Thyroid gland (tissue), 4 donors: ENCODE measurements around the gene CFB. TPM values are rescaled to one million over a fixed set of nuclear protein-coding genes. Genes with fewer than 3 reads are reported as not detected.

Experiments used
- DNase-seq, 2 donors: peaks; one replicate each; pipeline ENCODE4 v3.0.0-alpha.2; 2019
- H3K27ac ChIP-seq, 3 donors: fragments of 200-600 bp; sonication (generic); 1 replicate in 2 of 3; 2 replicates in 1 of 3; pipeline ENCODE4 v1.5.1; 2016 to 2019; ENCODE audit warnings: mild to moderate bottlenecking in 1 of 3, moderate library complexity in 1 of 3
- H3K27me3 ChIP-seq: fragments of 200-600 bp; sonication (generic); one replicate; pipeline ENCODE4 v1.5.1; 2019
- H3K36me3 ChIP-seq, 2 donors: fragments of 200-600 bp; sonication (generic); one replicate each; pipeline ENCODE4 v1.5.1; 2016 to 2019
- H3K4me1 ChIP-seq, 2 donors: fragments of 200-600 bp; sonication (generic); one replicate each; pipeline ENCODE4 v1.5.1; 2017 to 2019
- H3K4me3 ChIP-seq, 3 donors: fragments of 200-600 bp; sonication (generic); replicated peaks in 1 of 3; 1 replicate in 2 of 3; 2 replicates in 1 of 3; pipeline ENCODE4 v1.5.1; 2016; ENCODE audit warnings: mild to moderate bottlenecking in 1 of 3
- H3K9me3 ChIP-seq: fragments of 200-600 bp; sonication (generic); one replicate; pipeline ENCODE4 v1.5.1; 2017
- POLR2A ChIP-seq, 2 donors: fragments of 450-650 bp; IDR thresholded peaks; one replicate each; pipeline ENCODE4 v1.6.1; 2017; ENCODE audit warnings: antibody characterized with exemption in 2 of 2, mild to moderate bottlenecking in 2 of 2, moderate library complexity in 1 of 2
- WGBS, 2 donors: methylation state at CpG; one replicate each; pipeline ENCODE4 v1.1.5; 2017; 5-methylcytosine and 5-hydroxymethylcytosine counted together
- intact Hi-C: fragments of 100-400 bp; cut with DNase I; formaldehyde crosslinking; loops from one replicate; pipeline ENCODE4 v1.15.1; 2023
- total RNA-seq, 4 donors: library from RNA; depleted of rRNA; stranded (reverse); fragments of >200 nt; gene quantifications; one replicate each; pipeline ENCODE4 v1.2.3, GENCODE V29; 2016
- TF ChIP-seq, protein P1 (sequence below), 6 experiments: fragments of 200-600 bp in 3 of 6; fragments of 450-650 bp in 3 of 6; sonication (generic) in 3 of 6; IDR thresholded peaks; one replicate each; pipeline ENCODE4 v1.5.1; 2016 to 2019; ENCODE audit warnings: antibody characterized with exemption in 6 of 6, mild to moderate bottlenecking in 2 of 6, inconsistent platforms in 1 of 6, moderate library complexity in 1 of 6

Gene CFB
- 10 to 100 TPM; 10.5 to 36.7 (median 16.4) TPM for total RNA-seq

DNA sequence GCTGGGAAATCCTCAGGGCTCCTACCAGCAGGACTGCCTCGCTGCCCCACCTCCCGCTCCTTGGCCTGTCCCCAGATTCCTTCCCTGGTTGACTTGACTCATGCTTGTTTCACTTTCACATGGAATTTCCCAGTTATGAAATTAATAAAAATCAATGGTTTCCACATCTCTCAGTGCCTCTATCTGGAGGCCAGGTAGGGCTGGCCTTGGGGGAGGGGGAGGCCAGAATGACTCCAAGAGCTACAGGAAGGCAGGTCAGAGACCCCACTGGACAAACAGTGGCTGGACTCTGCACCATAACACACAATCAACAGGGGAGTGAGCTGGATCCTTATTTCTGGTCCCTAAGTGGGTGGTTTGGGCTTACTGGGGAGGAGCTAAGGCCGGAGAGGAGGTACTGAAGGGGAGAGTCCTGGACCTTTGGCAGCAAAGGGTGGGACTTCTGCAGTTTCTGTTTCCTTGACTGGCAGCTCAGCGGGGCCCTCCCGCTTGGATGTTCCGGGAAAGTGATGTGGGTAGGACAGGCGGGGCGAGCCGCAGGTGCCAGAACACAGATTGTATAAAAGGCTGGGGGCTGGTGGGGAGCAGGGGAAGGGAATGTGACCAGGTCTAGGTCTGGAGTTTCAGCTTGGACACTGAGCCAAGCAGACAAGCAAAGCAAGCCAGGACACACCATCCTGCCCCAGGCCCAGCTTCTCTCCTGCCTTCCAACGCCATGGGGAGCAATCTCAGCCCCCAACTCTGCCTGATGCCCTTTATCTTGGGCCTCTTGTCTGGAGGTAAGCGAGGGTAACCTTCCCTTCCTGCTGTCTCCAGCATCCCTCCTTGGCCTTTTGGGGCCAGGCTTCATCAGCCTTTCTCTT is at the start of gene CFB:
Gene CFB, plus strand, starts transcription at position 589 of the 863 bp plus-strand sequence. Its CDS starts 127 bp downstream, at position 716.
- H3K4me3 ChIP-seq = peak within 1 kb of the TSS in 1 of 3 donors; percentile 12
- peak within 1 kb of the TSS; percentile 74 to 87 (median 75) for H3K27ac ChIP-seq
- H3K27me3 ChIP-seq = no peaks in the 10 kb centered on the region
- peak; percentile 70 to 81 for DNase-seq
- TF ChIP-seq POLR2A (IDR thresholded peaks at IDR 0.05) = peak in 1 of 2 donors; percentile 14
- TF ChIP-seq, protein P1, sequence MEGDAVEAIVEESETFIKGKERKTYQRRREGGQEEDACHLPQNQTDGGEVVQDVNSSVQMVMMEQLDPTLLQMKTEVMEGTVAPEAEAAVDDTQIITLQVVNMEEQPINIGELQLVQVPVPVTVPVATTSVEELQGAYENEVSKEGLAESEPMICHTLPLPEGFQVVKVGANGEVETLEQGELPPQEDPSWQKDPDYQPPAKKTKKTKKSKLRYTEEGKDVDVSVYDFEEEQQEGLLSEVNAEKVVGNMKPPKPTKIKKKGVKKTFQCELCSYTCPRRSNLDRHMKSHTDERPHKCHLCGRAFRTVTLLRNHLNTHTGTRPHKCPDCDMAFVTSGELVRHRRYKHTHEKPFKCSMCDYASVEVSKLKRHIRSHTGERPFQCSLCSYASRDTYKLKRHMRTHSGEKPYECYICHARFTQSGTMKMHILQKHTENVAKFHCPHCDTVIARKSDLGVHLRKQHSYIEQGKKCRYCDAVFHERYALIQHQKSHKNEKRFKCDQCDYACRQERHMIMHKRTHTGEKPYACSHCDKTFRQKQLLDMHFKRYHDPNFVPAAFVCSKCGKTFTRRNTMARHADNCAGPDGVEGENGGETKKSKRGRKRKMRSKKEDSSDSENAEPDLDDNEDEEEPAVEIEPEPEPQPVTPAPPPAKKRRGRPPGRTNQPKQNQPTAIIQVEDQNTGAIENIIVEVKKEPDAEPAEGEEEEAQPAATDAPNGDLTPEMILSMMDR (IDR thresholded peaks at IDR 0.05) = no peak
- 33 to 50% methylated on average over 11 of the region's 11 CpGs for WGBS, 2 donors
- intact Hi-C loops = no loop called here
- H3K4me1 ChIP-seq = peaks cover 0 to 19% of the 10 kb centered on the region in 2 donors
- no peaks in the 10 kb centered on the region for H3K36me3 ChIP-seq
- H3K9me3 ChIP-seq = no peaks in the 10 kb centered on the region

DNA sequence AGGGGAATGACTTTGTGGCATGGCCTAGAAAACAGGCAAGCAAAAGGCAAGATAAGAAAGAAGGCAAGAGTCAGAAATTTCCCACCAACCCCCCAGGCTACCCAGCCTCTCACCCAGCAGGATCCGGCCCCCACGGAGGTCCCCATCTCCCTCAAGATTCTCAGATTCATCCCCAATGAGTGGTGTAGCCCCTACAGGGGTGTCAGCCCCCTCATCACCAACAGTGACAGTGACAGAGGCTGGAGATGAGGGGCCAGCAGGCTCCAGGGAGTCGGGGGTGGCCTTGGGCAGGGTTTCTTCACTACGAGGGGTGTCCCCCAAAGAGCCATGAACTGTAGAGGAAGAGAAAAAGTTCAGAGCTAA is 49.4 kb upstream of the CFB start:
- Histone ChIP-seq H3K9me3 (no peaks in the 10 kb centered on the region), H3K36me3 (peaks cover 9 to 24% of the 10 kb centered on the region in 2 donors), H3K27ac (peak overlapping the region in 2 of 3 donors; percentile 65 to 75), H3K27me3 (no peaks in the 10 kb centered on the region), H3K4me3 (peak overlapping the region in 1 of 3 donors; percentile 90), H3K4me1 (peaks cover 16 to 20% of the 10 kb centered on the region in 2 donors)
- 61 to 66% methylated on average over 4 of the region's 4 CpGs for WGBS, 2 donors
- TF ChIP-seq, protein P1 (IDR thresholded peaks at IDR 0.05) = no peak
- DNase-seq = no peak
- intact Hi-C loops = loop anchor here (5.0 kb wide), 2 partner anchors 34 to 56 kb away; partner anchors contain the start of gene NEU1

DNA sequence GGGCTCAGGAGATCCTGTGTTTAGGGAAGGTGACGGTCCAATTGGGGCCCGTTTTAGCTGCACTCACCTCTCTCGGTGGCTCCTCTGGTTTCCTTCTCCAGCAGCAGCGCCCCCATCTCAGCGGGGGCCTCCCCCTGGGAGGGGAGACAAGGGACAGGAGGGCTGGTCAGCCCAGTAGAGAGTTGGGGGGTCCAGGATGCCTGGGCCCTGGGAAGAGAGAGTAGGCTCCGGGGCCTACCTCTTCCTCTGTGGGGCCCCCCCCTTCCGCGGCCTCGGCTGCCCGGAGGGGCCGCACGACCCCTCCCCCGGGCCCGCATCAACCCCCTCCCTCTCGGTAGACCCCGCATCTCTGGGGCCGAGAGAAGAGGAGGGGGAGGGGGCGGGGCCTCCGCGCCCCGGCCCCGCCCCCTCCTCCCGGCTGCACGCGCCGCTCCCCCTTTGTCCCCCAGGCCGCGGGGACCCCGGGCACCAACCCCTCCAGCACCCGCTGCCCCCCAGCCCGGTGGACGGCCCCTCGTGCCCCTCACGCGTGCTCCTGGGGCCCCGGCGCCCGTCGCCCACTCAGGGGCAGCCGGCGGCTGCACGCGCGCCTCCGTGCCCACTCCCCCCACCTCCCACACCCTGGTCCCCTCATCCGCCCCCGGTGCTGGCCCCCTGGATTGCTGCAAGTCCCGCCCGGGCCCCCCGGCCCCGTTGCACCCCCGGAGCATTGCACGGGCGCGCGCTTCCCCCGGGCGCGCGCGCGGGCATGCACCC is 48.9 kb upstream of the CFB start:
- TF ChIP-seq, protein P1 (IDR thresholded peaks at IDR 0.05) = no peak
- no peak for TF ChIP-seq POLR2A (IDR thresholded peaks at IDR 0.05)
- peaks cover 16 to 20% of the 10 kb centered on the region in 2 donors for H3K4me1 ChIP-seq
- 3 to 15% methylated on average over 5 of the region's 62 CpGs for WGBS, 2 donors
- H3K36me3 ChIP-seq = peaks cover 6 to 20% of the 10 kb centered on the region in 2 donors
- H3K27me3 ChIP-seq = no peaks in the 10 kb centered on the region
- intact Hi-C loops = loop anchor here (5.0 kb wide), 2 partner anchors 35 to 55 kb away; partner anchors contain the start of gene NEU1
- peak overlapping the region; percentile 27 to 75 (median 65) for H3K27ac ChIP-seq
- no peak for DNase-seq
- H3K4me3 ChIP-seq = peak overlapping the region; percentile 47 to 90 (median 57)
- H3K9me3 ChIP-seq = no peaks in the 10 kb centered on the region

DNA sequence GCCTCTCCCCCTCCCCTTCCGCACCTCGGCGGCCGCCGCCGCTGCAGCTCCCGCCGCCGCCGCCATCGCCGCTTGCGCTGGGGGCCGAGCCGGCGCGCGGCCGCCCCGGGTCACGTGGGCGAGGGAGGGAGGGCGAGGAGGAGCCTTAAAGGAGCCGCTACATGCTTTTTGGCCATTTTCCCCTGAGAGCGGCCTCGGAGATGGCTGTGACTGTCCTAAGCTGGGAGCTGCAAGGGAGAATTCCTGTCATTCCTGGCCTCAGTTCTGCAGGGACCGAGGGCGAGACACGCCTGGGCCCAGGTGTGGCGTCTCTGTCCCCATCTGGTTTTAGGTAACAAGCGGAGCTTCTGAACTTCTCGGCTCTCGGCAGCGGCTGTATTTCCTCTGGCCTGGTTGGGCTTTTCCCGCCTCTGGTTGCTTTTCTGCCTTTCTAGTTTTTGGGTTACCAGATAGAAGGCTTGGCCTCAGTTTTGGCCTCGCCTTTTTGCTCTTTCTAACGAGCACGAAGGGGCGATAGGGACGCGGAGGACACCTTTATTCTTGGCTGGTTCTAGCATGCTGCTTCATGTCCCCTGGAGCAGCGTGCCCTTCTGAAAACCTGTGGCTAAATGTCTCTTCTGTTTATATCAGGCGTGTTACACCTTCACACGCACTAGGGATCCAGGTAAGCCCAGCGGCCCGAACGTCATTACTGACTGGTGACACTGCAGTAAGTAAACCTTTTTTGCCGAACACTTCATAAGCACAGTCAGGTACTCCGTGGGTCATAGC is 48.1 kb upstream of the CFB start, which contains the start of gene EHMT2:
Gene EHMT2, minus strand, starts transcription at position 87 of the 771 bp plus-strand sequence. Its CDS starts 21 bp downstream, at position 66.
- Histone ChIP-seq H3K9me3 (no peaks in the 10 kb centered on the region), H3K4me1 (peaks cover 19 to 20% of the 10 kb centered on the region in 2 donors), H3K27me3 (no peaks in the 10 kb centered on the region), H3K27ac (peak within 1 kb of the TSS; percentile 68 to 95 (median 86)), H3K4me3 (peak within 1 kb of the TSS; percentile 47 to 90 (median 57)), H3K36me3 (peaks cover 0 to 12% of the 10 kb centered on the region in 2 donors)
- peak in 1 of 2 donors; percentile 84 for TF ChIP-seq POLR2A (IDR thresholded peaks at IDR 0.05)
- TF ChIP-seq, protein P1 (IDR thresholded peaks at IDR 0.05) = peak in 3 of 6 experiments; percentile 34 to 46 (median 44)
- 1% methylated on average over 31 to 34 of the region's 49 CpGs for WGBS, 2 donors
- DNase-seq = peak; percentile 81 to 84
- intact Hi-C loops = loop anchor here (5.0 kb wide), 2 partner anchors 35 to 55 kb away; partner anchors contain the start of gene NEU1
